Endothelial cell of umbilical vein (primary cell): ENCODE data around the gene BHLHE23. TPM values are rescaled to one million over a fixed set of nuclear protein-coding genes. Genes with fewer than 3 reads are reported as not detected.

Source experiments
- BruUV-seq: library from RNA; stranded (reverse); fragments of 400-500 nt; replicated peaks from 2 replicates; lab custom pipeline; 2021; lab: Mats Ljungman, UMichigan
- CTCF ChIA-PET: fragments of 300-600, 350-600 bp; sonication (Branson Sonifier 250); formaldehyde crosslinking; loops from one replicate; lab custom pipeline; 2021; ENCODE audit warnings: antibody characterized with exemption, inconsistent platforms; lab: Charles Lee
- POLR2A ChIA-PET: fragments of 300-600, 350-600 bp; sonication (Branson Sonifier 250); formaldehyde crosslinking; loops from one replicate; lab custom pipeline; 2021; ENCODE audit warnings: antibody characterized with exemption, inconsistent platforms; lab: Charles Lee
- DNase-seq: peaks from one replicate; pipeline ENCODE4 v3.0.0-alpha.2; 2011; ENCODE audit warnings: low read depth, low spot score
- FAIRE-seq: peaks from 2 replicates; lab custom pipeline; 2011; peaks lifted over from hg19 to GRCh38; lab: Jason Lieb, UNC
- H2AFZ ChIP-seq: 2 replicates; pipeline ENCODE4 v1.6.0; 2012; ENCODE audit warnings: low read depth, low read length, control low read depth, inconsistent platforms
- H3K27ac ChIP-seq: 2 replicates; pipeline ENCODE4 v1.5.1; 2011; ENCODE audit warnings: low read depth, mild to moderate bottlenecking, control low read depth, low read length, moderate library complexity; ENCODE audit not compliant: insufficient read depth
- H3K27me3 ChIP-seq, 2 experiments: 2 replicates each; pipeline versions ENCODE4 v1.6.0 to v1.6.1; 2011; ENCODE audit warnings: low read length in 2 of 2, mixed read lengths in 1 of 2; ENCODE audit not compliant: control insufficient read depth in 2 of 2, insufficient read depth in 2 of 2
- H3K36me3 ChIP-seq, 2 experiments: 2 replicates in 1 of 2; 3 replicates in 1 of 2; pipeline ENCODE4 v1.5.1; 2011; ENCODE audit warnings: low read length in 2 of 2, mild to moderate bottlenecking in 1 of 2, moderate library complexity in 1 of 2; ENCODE audit not compliant: control insufficient read depth in 2 of 2, insufficient read depth in 2 of 2; ENCODE audit errors: extremely low read depth in 1 of 2
- H3K4me1 ChIP-seq: 3 replicates; pipeline ENCODE4 v1.5.1; 2011; ENCODE audit warnings: mild to moderate bottlenecking, low read length; ENCODE audit not compliant: control insufficient read depth, insufficient read depth; ENCODE audit errors: extremely low read depth
- H3K4me2 ChIP-seq: 2 replicates; pipeline ENCODE4 v1.6.1; 2011; ENCODE audit warnings: low read length, control low read depth, mixed read lengths; ENCODE audit not compliant: insufficient read depth
- H3K4me3 ChIP-seq, 3 experiments: fragments of 200-600 bp in 1 of 3; sonication (generic), shearing (Covaris generic) in 1 of 3; replicated peaks in 1 of 3; 2 replicates each; pipeline ENCODE4 v1.5.1; 2011 to 2016; ENCODE audit warnings: control low read depth in 3 of 3, low read length in 3 of 3, mild to moderate bottlenecking in 2 of 3, inconsistent platforms in 1 of 3, low read depth in 1 of 3, moderate library complexity in 1 of 3; ENCODE audit not compliant: insufficient read depth in 1 of 3
- H3K79me2 ChIP-seq: 2 replicates; pipeline ENCODE4 v1.6.0; 2012; ENCODE audit warnings: low read length, inconsistent platforms; ENCODE audit not compliant: control insufficient read depth, insufficient read depth
- H3K9ac ChIP-seq: replicated peaks from 2 replicates; pipeline ENCODE3; 2011; ENCODE audit warnings: low read length, control low read depth; ENCODE audit not compliant: insufficient read depth; ENCODE audit errors: extremely low read depth
- H3K9me1 ChIP-seq: replicated peaks from 3 replicates; pipeline ENCODE4 v1.6.0; 2011; ENCODE audit warnings: mild to moderate bottlenecking, low read length; ENCODE audit not compliant: control insufficient read depth, insufficient read depth; ENCODE audit errors: extremely low read depth
- H3K9me3 ChIP-seq: replicated peaks from 2 replicates; pipeline ENCODE4 v1.5.1; 2012; ENCODE audit warnings: low read length, inconsistent platforms; ENCODE audit not compliant: control insufficient read depth, insufficient read depth
- H4K20me1 ChIP-seq: replicated peaks from 2 replicates; pipeline ENCODE3; 2011; ENCODE audit warnings: mild to moderate bottlenecking, low read length; ENCODE audit not compliant: control insufficient read depth, insufficient read depth; ENCODE audit errors: extremely low read depth
- EZH2 ChIP-seq: IDR thresholded peaks from 2 replicates; pipeline ENCODE4 v1.6.1; 2012; ENCODE audit warnings: borderline replicate concordance, low read depth, mild to moderate bottlenecking, moderate library complexity, low read length, inconsistent platforms; ENCODE audit not compliant: severe bottlenecking
- FOS ChIP-seq: IDR thresholded peaks from 2 replicates; pipeline ENCODE4 v1.6.1; 2011; ENCODE audit warnings: mild to moderate bottlenecking, low read length, moderate library complexity, borderline replicate concordance; ENCODE audit not compliant: insufficient read depth
- GATA2 ChIP-seq: IDR thresholded peaks from 2 replicates; pipeline ENCODE4 v1.7.0; 2011; ENCODE audit warnings: low read depth, mild to moderate bottlenecking, moderate library complexity, mixed read lengths, low read length; ENCODE audit not compliant: insufficient read length, insufficient read depth
- JUN ChIP-seq: IDR thresholded peaks from 2 replicates; pipeline ENCODE4 v1.6.1; 2011; ENCODE audit warnings: borderline replicate concordance, low read depth; ENCODE audit not compliant: insufficient read length, insufficient read depth
- MYC ChIP-seq: IDR thresholded peaks from one replicate; pipeline ENCODE4 v1.6.1; 2011; ENCODE audit warnings: mild to moderate bottlenecking, low read depth, low read length
- POLR2A ChIP-seq: IDR thresholded peaks from 2 replicates; pipeline ENCODE4 v1.6.1; 2012; ENCODE audit warnings: low read depth, mild to moderate bottlenecking, control low read depth, low read length
- POLR2AphosphoS5 ChIP-seq: IDR thresholded peaks from 2 replicates; pipeline ENCODE4 v1.6.1; 2012; ENCODE audit warnings: low read depth, mild to moderate bottlenecking, control low read depth, low read length, moderate library complexity; ENCODE audit not compliant: insufficient read depth
- dilution Hi-C: fragments of 300-500 bp; cut with MboI; formaldehyde crosslinking; loops from one replicate; pipeline ENCODE4 v1.15.0; 2019; ENCODE audit warnings: low sequenced_read_pairs; ENCODE audit not compliant: extremely low pct_ligation_motif_present
- intact Hi-C: fragments of 100-400 bp; cut with micrococcal nuclease; formaldehyde crosslinking; loops from one replicate; pipeline ENCODE4 v1.10.0; 2022
- polyA plus RNA-seq, 4 experiments: library from polyadenylated mRNA; depleted of rRNA in 3 of 4; stranded (reverse) in 3 of 4; unstranded in 1 of 4; fragments of >200 nt; gene quantifications; 2 replicates each; pipeline versions ENCODE4 v1.2.1 to v1.2.3, GENCODE V29; 2011 to 2012; ENCODE audit warnings: missing spikeins in 1 of 4
- total RNA-seq: library from RNA; stranded (reverse); gene quantifications from 2 replicates; pipeline ENCODE4 v1.2.3, GENCODE V29; 2021
- TF ChIP-seq, protein P1 (sequence below), 2 donors: IDR thresholded peaks; 1 replicate in 1 of 2; 2 replicates in 1 of 2; pipeline ENCODE4 v1.5.1; 2011; ENCODE audit warnings: low read length in 2 of 2, mild to moderate bottlenecking in 2 of 2, moderate library complexity in 2 of 2, control low read depth in 1 of 2, inconsistent platforms in 1 of 2, low read depth in 1 of 2; ENCODE audit not compliant: insufficient read depth in 1 of 2; ENCODE audit errors: extremely low read depth in 1 of 2
- TF ChIP-seq, protein P2 (sequence below): IDR thresholded peaks from 2 replicates; pipeline ENCODE4 v1.6.1; 2011; ENCODE audit not compliant: insufficient read depth, insufficient read length

Gene BHLHE23
- total and polyA plus RNA-seq, 2 donors (not counting 3 experiments of a cell fraction or from before 2014, with no cell fraction given), result not detected

GRCh38 chr20:62967149-62967501 lies 39.6 kb downstream of the BHLHE23 start:
- H3K9me3 ChIP-seq, result no peaks in the 10 kb centered on the region
- no peak overlapping the region for H3K4me2 ChIP-seq
- dilution Hi-C loops, result no loop called here
- POLR2A ChIA-PET, result no interaction called here
- H4K20me1 ChIP-seq, result no peaks in the 10 kb centered on the region
- intact Hi-C loops, result no loop called here
- DNase-seq (no peak), FAIRE-seq (no peak)
- no peaks in the 10 kb centered on the region for H3K79me2 ChIP-seq
- H3K9ac ChIP-seq, result no peak overlapping the region
- no TSS peak for BruUV-seq
- H3K9me1 ChIP-seq, result no peaks in the 10 kb centered on the region
- peaks cover 5 to 7% of the 10 kb centered on the region in 2 experiments for H3K36me3 ChIP-seq
- no peak for TF ChIP-seq EZH2
- TF ChIP-seq, protein P1, sequence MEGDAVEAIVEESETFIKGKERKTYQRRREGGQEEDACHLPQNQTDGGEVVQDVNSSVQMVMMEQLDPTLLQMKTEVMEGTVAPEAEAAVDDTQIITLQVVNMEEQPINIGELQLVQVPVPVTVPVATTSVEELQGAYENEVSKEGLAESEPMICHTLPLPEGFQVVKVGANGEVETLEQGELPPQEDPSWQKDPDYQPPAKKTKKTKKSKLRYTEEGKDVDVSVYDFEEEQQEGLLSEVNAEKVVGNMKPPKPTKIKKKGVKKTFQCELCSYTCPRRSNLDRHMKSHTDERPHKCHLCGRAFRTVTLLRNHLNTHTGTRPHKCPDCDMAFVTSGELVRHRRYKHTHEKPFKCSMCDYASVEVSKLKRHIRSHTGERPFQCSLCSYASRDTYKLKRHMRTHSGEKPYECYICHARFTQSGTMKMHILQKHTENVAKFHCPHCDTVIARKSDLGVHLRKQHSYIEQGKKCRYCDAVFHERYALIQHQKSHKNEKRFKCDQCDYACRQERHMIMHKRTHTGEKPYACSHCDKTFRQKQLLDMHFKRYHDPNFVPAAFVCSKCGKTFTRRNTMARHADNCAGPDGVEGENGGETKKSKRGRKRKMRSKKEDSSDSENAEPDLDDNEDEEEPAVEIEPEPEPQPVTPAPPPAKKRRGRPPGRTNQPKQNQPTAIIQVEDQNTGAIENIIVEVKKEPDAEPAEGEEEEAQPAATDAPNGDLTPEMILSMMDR (IDR thresholded peaks at IDR 0.05; ENCODE audit: extremely low read depth in 1 of 2, insufficient read depth in 1 of 2, low read depth in 1 of 2, low read length in 2 of 2), result no peak
- no peak for TF ChIP-seq FOS
- no peak for TF ChIP-seq POLR2A
- TF ChIP-seq MYC, result no peak
- no peak for TF ChIP-seq GATA2
- TF ChIP-seq POLR2AphosphoS5, result no peak
- TF ChIP-seq, protein P2, sequence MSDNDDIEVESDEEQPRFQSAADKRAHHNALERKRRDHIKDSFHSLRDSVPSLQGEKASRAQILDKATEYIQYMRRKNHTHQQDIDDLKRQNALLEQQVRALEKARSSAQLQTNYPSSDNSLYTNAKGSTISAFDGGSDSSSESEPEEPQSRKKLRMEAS, result no peak
- no peak for TF ChIP-seq JUN
- no peaks in the 10 kb centered on the region for H3K4me1 ChIP-seq
- CTCF ChIA-PET, result interaction anchor here (2.0 kb wide), 1 partner anchor 42 kb away, joined by 9 read pairs; no protein-coding TSS in a partner anchor
- H2AFZ ChIP-seq, result no peak overlapping the region
- no peak overlapping the region for H3K27ac ChIP-seq
- H3K27me3 ChIP-seq, result peaks cover 0 to 3% of the 10 kb centered on the region in 2 experiments
- H3K4me3 ChIP-seq, result no peak overlapping the region
